GM12878 (cell line): ENCODE data around the gene GHRH. TPM values are rescaled to one million over a fixed set of nuclear protein-coding genes. Genes with fewer than 3 reads are reported as not detected.

Source experiments
- EED ChIP-seq: sonication (generic); IDR thresholded peaks from 2 replicates; pipeline ENCODE4 v1.6.1; 2016; ENCODE audit warnings: antibody characterized with exemption, low read depth
- MTA2 ChIP-seq: fragments of 450-650 bp; IDR thresholded peaks from 2 replicates; pipeline ENCODE4 v1.6.1; 2016; ENCODE audit warnings: low read depth, mild to moderate bottlenecking, moderate library complexity
- POU2F2 ChIP-seq: IDR thresholded peaks from 3 replicates; pipeline ENCODE4 v1.6.1; 2011; ENCODE audit warnings: low read depth, mild to moderate bottlenecking, low read length, borderline replicate concordance
- RB1 ChIP-seq: fragments of 450-650 bp; formaldehyde crosslinking; IDR thresholded peaks from 2 replicates; pipeline ENCODE4 v1.6.1; 2017; ENCODE audit warnings: mild to moderate bottlenecking, borderline replicate concordance
- SMARCA5 ChIP-seq: fragments of 450-650 bp; IDR thresholded peaks from 2 replicates; pipeline ENCODE4 v1.6.1; 2017; ENCODE audit warnings: mild to moderate bottlenecking
- SUPT20H ChIP-seq: IDR thresholded peaks from 2 replicates; pipeline ENCODE4 v1.6.1; 2011; ENCODE audit warnings: low read depth, mild to moderate bottlenecking, low read length, moderate library complexity, borderline replicate concordance; ENCODE audit not compliant: control insufficient read depth
- TBL1XR1 ChIP-seq: IDR thresholded peaks from 2 replicates; pipeline ENCODE4 v1.6.1; 2012; ENCODE audit warnings: low read depth, low read length, improper control_type of control experiment
- TCF7 ChIP-seq: IDR thresholded peaks from 2 replicates; pipeline ENCODE4 v1.6.1; 2014; ENCODE audit warnings: antibody characterized with exemption, borderline replicate concordance
- polyA plus RNA-seq, 11 experiments: library from polyadenylated mRNA; depleted of rRNA in 4 of 11; unstranded in 6 of 11; stranded (reverse) in 5 of 11; fragments of >200 nt; fragmentation: Nextera tagmentation in 4 of 11; fragmentation: Illumina TruSeq in 1 of 11; extraction: Ambion mirVana in 4 of 11; extraction: Trizol in 1 of 11; gene quantifications; 1 replicate in 1 of 11; 2 replicates in 10 of 11; pipeline versions ENCODE4 v1.2.1 to v1.2.3, GENCODE V29; 2011 to 2016; ENCODE audit warnings: inconsistent platforms in 2 of 11, missing spikeins in 2 of 11, low read depth in 1 of 11
- total RNA-seq, 4 experiments: library from RNA; depleted of rRNA in 3 of 4; stranded (reverse); fragments of >200 nt in 3 of 4; fragmentation: Illumina TruSeq in 1 of 4; extraction: Trizol in 1 of 4; gene quantifications; 2 replicates each; pipeline versions ENCODE4 v1.2.1 to v1.2.3, GENCODE V29; 2013 to 2021
- TF ChIP-seq, protein P1 (sequence below): IDR thresholded peaks from 2 replicates; pipeline ENCODE4 v1.6.1; 2012; ENCODE audit warnings: mild to moderate bottlenecking, low read depth, low read length
- TF ChIP-seq, protein P2 (sequence below): fragments of 450-650 bp; IDR thresholded peaks from 2 replicates; pipeline ENCODE4 v1.6.1; 2016; ENCODE audit warnings: mild to moderate bottlenecking, moderate library complexity, borderline replicate concordance
- TF ChIP-seq, protein P3 (sequence below): fragments of 150-350 bp; IDR thresholded peaks from 2 replicates; pipeline ENCODE4 v1.6.1; 2014; ENCODE audit warnings: mild to moderate bottlenecking, low read depth, low read length
- TF ChIP-seq, protein P4 (sequence below): IDR thresholded peaks from 2 replicates; pipeline ENCODE4 v1.6.1; 2011; ENCODE audit warnings: borderline replicate concordance, low read depth, mild to moderate bottlenecking, moderate library complexity, low read length; ENCODE audit not compliant: insufficient read depth, poor library complexity, severe bottlenecking
- TF ChIP-seq, protein P5 (sequence below): IDR thresholded peaks from 2 replicates; pipeline ENCODE4 v1.6.1; 2012; ENCODE audit warnings: improper control_type of control experiment, low read depth, low read length; ENCODE audit not compliant: insufficient replicate concordance

GHRH gene
- total and polyA plus RNA-seq, 10 of the 15 experiments (the other 5 are each of a cell fraction or from before 2014, with no cell fraction given), result not detected

DNA sequence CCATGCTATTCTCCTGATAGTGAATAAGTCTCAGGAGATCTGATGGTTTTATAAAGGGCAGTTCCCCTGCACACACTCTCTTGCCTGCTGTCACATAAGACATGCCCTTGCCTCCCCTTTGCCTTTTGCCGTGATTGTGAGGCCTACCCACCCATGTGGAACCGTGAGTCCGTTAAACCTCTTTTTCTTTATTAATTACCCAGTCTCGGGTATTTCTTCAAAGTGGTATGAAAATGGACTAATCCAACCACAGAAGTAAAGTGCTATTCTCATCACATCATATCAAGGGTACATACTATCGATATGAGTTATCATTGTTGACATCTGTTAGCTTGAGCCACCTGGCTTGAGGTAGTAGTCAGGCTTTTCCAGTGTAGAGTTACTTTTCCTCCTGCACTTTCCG lies 30.1 kb upstream of the GHRH start (continued):
- TF ChIP-seq, protein P1, sequence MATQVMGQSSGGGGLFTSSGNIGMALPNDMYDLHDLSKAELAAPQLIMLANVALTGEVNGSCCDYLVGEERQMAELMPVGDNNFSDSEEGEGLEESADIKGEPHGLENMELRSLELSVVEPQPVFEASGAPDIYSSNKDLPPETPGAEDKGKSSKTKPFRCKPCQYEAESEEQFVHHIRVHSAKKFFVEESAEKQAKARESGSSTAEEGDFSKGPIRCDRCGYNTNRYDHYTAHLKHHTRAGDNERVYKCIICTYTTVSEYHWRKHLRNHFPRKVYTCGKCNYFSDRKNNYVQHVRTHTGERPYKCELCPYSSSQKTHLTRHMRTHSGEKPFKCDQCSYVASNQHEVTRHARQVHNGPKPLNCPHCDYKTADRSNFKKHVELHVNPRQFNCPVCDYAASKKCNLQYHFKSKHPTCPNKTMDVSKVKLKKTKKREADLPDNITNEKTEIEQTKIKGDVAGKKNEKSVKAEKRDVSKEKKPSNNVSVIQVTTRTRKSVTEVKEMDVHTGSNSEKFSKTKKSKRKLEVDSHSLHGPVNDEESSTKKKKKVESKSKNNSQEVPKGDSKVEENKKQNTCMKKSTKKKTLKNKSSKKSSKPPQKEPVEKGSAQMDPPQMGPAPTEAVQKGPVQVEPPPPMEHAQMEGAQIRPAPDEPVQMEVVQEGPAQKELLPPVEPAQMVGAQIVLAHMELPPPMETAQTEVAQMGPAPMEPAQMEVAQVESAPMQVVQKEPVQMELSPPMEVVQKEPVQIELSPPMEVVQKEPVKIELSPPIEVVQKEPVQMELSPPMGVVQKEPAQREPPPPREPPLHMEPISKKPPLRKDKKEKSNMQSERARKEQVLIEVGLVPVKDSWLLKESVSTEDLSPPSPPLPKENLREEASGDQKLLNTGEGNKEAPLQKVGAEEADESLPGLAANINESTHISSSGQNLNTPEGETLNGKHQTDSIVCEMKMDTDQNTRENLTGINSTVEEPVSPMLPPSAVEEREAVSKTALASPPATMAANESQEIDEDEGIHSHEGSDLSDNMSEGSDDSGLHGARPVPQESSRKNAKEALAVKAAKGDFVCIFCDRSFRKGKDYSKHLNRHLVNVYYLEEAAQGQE, result no peak
- TF ChIP-seq POU2F2 (peak; percentile 71; the same call in 2 of the 3 replicates), EED (peak; percentile 83; the same call in 1 of the 2 replicates), MTA2 (peak; percentile 98), TCF7 (peak; percentile 87), TBL1XR1 (peak; percentile 76; the same call in 1 of the 2 replicates), SMARCA5 (no peak), RB1 (no peak), SUPT20H (no peak)
- TF ChIP-seq, protein P2, sequence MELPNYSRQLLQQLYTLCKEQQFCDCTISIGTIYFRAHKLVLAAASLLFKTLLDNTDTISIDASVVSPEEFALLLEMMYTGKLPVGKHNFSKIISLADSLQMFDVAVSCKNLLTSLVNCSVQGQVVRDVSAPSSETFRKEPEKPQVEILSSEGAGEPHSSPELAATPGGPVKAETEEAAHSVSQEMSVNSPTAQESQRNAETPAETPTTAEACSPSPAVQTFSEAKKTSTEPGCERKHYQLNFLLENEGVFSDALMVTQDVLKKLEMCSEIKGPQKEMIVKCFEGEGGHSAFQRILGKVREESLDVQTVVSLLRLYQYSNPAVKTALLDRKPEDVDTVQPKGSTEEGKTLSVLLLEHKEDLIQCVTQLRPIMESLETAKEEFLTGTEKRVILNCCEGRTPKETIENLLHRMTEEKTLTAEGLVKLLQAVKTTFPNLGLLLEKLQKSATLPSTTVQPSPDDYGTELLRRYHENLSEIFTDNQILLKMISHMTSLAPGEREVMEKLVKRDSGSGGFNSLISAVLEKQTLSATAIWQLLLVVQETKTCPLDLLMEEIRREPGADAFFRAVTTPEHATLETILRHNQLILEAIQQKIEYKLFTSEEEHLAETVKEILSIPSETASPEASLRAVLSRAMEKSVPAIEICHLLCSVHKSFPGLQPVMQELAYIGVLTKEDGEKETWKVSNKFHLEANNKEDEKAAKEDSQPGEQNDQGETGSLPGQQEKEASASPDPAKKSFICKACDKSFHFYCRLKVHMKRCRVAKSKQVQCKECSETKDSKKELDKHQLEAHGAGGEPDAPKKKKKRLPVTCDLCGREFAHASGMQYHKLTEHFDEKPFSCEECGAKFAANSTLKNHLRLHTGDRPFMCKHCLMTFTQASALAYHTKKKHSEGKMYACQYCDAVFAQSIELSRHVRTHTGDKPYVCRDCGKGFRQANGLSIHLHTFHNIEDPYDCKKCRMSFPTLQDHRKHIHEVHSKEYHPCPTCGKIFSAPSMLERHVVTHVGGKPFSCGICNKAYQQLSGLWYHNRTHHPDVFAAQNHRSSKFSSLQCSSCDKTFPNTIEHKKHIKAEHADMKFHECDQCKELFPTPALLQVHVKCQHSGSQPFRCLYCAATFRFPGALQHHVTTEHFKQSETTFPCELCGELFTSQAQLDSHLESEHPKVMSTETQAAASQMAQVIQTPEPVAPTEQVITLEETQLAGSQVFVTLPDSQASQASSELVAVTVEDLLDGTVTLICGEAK, result no peak
- TF ChIP-seq, protein P3, sequence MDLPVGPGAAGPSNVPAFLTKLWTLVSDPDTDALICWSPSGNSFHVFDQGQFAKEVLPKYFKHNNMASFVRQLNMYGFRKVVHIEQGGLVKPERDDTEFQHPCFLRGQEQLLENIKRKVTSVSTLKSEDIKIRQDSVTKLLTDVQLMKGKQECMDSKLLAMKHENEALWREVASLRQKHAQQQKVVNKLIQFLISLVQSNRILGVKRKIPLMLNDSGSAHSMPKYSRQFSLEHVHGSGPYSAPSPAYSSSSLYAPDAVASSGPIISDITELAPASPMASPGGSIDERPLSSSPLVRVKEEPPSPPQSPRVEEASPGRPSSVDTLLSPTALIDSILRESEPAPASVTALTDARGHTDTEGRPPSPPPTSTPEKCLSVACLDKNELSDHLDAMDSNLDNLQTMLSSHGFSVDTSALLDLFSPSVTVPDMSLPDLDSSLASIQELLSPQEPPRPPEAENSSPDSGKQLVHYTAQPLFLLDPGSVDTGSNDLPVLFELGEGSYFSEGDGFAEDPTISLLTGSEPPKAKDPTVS, result no peak
- TF ChIP-seq, protein P4, sequence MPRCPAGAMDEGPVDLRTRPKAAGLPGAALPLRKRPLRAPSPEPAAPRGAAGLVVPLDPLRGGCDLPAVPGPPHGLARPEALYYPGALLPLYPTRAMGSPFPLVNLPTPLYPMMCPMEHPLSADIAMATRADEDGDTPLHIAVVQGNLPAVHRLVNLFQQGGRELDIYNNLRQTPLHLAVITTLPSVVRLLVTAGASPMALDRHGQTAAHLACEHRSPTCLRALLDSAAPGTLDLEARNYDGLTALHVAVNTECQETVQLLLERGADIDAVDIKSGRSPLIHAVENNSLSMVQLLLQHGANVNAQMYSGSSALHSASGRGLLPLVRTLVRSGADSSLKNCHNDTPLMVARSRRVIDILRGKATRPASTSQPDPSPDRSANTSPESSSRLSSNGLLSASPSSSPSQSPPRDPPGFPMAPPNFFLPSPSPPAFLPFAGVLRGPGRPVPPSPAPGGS, result peak; percentile 58
- TF ChIP-seq, protein P5, sequence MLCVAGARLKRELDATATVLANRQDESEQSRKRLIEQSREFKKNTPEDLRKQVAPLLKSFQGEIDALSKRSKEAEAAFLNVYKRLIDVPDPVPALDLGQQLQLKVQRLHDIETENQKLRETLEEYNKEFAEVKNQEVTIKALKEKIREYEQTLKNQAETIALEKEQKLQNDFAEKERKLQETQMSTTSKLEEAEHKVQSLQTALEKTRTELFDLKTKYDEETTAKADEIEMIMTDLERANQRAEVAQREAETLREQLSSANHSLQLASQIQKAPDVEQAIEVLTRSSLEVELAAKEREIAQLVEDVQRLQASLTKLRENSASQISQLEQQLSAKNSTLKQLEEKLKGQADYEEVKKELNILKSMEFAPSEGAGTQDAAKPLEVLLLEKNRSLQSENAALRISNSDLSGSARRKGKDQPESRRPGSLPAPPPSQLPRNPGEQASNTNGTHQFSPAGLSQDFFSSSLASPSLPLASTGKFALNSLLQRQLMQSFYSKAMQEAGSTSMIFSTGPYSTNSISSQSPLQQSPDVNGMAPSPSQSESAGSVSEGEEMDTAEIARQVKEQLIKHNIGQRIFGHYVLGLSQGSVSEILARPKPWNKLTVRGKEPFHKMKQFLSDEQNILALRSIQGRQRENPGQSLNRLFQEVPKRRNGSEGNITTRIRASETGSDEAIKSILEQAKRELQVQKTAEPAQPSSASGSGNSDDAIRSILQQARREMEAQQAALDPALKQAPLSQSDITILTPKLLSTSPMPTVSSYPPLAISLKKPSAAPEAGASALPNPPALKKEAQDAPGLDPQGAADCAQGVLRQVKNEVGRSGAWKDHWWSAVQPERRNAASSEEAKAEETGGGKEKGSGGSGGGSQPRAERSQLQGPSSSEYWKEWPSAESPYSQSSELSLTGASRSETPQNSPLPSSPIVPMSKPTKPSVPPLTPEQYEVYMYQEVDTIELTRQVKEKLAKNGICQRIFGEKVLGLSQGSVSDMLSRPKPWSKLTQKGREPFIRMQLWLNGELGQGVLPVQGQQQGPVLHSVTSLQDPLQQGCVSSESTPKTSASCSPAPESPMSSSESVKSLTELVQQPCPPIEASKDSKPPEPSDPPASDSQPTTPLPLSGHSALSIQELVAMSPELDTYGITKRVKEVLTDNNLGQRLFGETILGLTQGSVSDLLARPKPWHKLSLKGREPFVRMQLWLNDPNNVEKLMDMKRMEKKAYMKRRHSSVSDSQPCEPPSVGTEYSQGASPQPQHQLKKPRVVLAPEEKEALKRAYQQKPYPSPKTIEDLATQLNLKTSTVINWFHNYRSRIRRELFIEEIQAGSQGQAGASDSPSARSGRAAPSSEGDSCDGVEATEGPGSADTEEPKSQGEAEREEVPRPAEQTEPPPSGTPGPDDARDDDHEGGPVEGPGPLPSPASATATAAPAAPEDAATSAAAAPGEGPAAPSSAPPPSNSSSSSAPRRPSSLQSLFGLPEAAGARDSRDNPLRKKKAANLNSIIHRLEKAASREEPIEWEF, result no peak
